HG03045 (cell line): ENCODE data around the gene CDC34.
"Not testable (repeated sequence)": the region's sequence is repeated elsewhere in the genome, so short reads cannot be mapped to it uniquely, and the experiment has no call there.

Source experiments
- ATAC-seq: cut with Tn5 transposase; IDR thresholded peaks from one replicate; pipeline ENCODE4 v1.9.1; 2021; ENCODE audit warnings: mild to moderate bottlenecking, moderate library complexity; ENCODE audit not compliant: unreplicated experiment

The CDC34 gene

DNA sequence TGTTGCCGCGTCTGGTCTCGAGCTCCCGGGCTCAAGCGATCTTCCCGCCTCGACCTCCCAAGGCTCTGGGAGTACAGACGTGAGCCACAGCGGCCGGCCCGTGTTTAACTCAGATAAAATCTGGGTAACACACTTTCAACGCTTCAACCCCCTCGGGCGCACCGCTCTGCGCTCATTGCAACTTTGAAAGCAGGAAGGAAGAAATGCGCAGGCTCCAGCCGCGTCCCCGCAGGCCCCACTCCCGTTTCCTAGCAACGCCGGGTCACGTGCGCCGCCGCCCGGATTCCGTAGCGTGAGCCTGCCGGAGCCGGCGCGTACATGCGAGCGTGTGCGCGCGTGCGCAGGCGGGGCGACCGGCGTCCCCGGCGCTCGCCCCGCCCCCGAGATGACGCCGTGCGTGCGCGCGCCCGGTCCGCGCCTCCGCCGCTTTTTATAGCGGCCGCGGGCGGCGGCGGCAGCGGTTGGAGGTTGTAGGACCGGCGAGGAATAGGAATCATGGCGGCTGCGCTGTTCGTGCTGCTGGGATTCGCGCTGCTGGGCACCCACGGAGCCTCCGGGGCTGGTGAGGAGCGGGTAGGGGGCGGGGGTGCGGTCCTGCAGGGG is 40.7 kb downstream of the CDC34 start, which contains the start of gene BSG:
Gene BSG (plus strand): TSS at position 457 of the 603 bp plus-strand sequence. CDS start 39 bp downstream, at position 496.
- peak; percentile 67 for ATAC-seq

DNA sequence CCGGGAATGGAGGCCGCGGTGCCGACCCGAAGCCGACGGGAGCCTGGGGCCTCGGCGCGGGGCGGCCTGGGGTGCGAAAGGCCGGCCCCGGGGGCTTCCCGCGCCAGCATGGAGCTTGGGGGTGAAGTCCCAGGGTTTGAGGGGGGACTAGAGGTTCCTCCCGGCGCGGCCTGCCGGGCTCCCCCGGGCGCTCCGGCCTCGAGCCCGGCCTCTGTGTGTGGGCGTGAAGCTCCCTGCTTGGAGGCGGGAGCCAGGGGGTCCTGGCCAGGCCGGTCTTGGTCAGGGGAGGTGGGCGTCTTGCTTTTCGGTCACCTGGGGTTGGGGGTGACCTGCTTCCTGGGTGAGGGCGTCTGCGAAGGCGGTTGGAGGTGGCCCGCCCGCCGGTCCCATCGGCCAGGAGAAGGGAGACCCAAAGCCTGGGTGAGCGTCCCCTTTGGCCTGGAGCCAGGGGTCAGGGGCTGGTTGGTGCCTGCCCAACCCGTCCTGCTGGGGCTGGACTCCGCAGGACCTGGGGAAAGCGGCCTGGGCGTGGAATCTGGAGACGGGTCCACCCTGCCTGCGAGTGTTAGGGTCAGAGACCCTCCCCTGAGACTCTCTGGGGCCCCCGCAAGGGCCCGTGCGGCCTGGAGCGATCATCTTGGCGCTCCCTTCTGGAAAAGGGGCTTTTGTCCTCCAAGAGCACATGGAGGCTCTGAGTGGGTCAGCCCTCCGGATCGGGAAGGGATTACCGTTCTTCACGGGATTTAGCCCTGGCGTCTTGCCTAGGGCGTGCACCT is 41.4 kb downstream of the CDC34 start:
- peak; percentile 3 for ATAC-seq

DNA sequence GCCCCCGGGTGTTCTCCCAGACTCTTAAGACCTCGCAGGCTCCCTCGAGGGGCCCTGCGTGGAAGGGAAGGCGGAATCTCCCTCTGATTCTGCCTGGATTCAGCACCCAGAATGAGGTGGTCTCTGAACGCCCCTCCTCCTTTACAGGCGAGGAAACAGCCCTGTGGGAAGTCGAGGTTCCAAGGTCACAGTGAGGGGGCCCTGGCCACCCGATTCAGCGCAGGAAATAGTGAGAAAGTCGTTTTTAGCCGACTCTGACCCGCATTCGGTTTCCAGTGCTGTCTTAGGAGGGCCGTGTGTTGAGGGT is 41.9 kb downstream of the CDC34 start:
- no peak for ATAC-seq

DNA sequence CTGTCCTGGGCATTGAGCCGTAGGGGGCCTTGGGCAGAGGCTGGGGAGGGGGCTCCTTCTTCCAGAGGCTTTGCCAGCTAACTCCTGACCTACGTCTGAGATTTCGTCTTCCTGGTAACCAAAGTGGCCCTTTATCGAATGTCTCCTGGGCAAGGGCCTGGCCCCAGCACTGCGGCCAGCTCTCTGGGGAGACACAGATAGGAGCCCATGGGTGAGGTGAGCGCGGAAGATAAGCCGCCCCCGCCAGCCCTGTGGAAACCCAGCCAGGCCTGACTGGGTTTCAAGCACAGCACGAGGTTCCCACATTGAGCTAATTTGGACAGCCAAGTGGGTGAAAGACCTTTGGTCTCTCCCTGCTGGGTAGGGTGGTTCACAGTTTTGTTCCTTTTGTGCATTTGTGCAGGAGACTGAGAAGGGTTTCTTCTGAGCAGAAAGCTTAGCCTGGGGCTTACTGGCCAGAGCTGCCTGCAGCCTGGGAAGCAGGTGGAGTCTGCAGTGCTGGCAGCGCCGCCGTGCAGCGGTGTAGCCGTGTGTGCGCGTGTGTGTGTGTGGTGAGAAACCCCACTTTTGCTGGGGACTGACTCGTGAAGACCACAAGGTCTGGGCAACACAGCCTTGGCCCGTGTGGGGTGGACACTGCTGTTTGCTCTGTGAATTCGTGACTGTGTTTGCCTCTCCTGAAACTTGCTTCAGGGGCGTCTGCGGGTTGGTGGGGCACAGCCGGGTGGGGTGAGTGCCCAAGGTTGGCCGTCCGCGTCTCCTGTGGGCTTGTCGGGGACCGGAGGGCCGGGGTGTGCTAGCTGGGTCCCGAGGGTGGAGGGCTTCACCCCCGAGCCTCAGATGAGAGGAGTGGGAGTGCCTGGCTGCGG is 43.3 kb downstream of the CDC34 start:
- ATAC-seq: no peak

DNA sequence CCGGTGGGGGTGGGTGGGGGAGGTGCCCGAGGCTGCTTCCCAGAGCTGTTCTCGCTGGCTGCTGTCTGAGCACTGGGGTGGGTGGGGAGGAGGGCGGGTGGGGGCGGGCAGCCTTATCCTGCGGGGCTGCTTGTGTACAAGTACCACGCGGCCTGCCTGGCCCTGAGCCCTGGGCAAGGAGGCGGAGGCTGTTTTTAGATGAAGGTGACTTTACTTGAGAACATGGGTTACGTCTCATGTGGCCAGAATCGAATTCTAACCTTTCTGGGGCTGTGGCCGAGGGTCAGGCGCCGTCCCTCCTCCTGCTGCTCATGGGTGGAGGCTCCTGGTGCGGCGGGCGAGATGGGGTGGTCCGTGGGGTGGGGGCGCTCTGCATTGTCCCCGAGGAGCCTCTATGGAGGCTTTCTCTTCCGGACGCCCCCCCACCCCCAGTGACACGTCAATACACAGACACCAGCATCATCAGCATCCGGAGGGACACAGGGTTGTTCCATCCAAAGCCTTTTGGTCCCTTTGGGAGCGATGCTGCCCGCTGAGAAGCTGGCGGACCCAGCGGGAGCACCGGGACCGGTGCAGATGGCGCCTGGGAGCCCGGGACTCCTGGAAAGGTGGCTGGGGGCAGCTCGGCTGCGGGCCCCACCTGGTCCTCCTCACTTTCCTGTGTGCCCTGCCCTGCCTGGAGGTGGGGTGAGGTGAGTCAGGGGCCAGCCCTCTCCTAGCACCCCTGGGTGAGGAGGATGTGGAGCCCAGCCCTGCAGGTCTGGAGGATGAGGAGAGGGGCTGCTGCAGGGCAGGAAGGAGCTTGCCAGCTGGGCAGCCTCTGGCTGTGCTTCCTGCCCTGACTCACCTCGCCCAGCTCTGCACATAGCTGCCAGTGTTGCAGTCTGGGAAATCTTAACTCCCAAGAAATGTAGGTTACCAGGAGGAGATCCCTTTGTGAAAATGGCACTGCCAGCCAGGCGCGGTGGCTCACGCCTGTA is 44.3 kb downstream of the CDC34 start:
- ATAC-seq: no peak

DNA sequence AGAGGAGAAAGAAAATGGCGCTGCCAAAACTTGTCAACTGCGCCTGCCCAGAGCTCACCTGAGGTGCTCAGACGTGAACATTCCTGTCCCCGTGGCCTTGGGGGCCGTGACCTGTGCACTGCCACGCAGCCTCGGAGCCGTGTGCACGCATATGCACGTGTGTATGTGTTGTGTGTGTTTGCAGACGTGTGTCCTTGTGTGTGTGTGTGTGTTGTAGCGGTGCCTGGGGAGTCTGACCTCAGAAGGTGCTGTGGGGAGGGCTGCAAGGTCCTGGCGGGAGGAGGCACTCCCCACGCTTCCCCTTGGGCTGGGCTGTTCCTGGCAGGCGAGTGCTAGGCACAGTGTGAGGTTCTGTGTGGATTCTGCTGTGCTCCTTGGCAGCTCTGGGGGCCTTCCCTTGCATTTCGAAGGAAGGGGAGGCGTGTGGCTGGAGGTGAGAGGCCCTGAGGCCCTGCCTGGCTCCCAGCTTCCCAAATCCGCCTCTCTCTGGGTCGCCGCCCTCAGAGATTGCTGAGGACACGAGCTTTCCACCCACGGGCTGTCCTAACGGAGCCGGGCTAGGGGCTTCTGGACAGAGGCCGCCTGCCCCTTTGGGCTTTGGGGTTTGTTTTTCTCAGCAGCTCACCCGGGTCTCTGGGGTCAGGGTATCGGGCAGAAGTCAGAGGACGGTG is 45.3 kb downstream of the CDC34 start:
- ATAC-seq: no peak

DNA sequence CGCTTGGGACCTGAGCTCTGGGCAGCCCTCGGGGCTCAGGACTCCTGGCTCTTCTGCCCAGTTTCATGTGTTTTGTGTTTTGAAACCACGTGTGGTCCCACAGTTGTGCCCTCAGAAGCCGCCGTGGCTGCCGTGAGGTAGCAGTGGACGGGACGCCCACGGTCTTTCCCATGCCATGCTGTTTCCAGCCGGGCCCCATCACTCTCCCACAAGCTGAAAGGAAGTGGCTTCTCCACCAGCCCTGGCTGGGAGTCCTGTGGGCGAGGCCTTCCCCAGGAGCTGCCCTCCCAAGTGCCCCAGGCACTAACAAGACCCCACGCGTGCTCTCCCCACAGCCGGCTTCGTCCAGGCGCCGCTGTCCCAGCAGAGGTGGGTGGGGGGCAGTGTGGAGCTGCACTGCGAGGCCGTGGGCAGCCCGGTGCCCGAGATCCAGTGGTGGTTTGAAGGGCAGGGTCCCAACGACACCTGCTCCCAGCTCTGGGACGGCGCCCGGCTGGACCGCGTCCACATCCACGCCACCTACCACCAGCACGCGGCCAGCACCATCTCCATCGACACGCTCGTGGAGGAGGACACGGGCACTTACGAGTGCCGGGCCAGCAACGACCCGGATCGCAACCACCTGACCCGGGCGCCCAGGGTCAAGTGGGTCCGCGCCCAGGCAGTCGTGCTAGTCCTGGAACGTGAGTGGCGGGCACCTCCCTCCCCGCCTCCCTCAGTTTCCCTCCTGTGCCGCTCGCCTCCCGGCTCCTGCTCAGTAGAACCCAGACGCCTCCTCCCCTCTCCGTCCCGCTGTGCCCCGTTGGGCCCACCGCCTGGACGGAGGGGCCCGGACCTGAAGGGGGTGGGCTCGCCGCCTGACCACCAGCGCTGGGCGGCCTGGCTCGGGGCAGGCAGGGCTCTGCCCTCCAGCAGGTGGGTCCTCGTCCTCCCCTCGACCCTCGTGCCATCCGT is 46.2 kb downstream of the CDC34 start:
- ATAC-seq: no peak

DNA sequence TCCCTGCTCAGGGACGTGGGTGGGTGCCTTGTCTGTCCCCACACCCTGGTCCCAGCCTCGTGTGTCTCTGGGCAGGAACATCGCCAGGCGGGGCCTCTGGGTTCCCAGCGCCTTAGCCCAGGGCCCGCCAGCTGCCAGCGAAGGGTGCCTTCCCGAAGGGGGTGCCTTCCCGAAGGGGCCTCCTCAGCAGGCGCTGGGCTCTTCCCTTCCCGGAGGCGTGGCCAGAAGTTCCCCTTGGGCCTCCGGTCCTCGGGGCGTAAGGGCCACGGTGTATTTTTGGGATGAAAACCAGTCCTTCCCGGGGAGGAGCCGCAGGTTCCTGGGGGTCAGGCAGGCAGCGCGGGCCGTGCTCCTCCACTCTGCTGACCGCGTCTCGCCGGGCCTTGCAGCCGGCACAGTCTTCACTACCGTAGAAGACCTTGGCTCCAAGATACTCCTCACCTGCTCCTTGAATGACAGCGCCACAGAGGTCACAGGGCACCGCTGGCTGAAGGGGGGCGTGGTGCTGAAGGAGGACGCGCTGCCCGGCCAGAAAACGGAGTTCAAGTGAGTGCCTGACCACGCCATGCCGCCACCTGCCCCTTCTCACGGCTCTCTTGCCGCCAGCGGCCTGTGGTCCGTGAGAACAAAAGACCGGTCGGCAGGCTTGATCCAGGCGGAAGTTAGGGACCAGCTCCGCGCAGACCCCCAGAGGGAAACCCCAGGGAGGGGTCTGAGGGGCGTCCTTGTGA is 47.7 kb downstream of the CDC34 start:
- ATAC-seq: no peak

DNA sequence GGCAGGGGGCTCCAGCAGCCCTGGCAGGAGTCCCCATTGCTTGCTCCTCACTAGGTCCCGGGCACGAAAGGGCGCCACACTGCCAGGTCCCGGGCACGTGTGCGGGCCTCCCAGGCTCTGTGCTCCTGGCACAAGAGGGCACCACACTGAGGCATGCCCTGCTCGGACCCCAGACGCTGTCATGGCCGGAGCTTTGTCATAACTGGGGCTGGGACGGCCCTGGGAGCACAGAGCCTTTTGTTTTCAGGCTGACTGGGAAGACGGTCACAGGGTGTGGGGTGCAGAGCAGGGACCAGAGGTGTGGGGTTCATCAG is 48.2 kb downstream of the CDC34 start:
- ATAC-seq: no peak

DNA sequence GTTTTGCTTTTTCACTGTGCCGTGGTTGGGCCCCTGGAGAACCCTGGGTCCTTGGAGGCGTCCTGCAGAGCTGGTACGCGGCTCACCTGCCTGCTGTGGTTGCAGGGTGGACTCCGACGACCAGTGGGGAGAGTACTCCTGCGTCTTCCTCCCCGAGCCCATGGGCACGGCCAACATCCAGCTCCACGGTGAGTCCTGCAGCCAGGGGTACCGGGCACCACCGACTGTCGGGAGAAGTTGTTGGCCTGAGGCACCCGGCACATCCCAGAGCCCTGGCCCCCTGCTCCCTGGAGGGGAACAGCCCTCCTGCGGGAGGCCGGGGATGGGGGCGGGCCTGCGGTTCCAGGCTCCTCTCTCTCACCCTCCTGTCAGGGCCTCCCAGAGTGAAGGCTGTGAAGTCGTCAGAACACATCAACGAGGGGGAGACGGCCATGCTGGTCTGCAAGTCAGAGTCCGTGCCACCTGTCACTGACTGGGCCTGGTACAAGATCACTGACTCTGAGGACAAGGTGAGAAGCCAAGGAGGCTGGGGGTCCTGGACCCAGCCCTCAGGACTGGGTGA is 48.8 kb downstream of the CDC34 start:
- no peak for ATAC-seq

DNA sequence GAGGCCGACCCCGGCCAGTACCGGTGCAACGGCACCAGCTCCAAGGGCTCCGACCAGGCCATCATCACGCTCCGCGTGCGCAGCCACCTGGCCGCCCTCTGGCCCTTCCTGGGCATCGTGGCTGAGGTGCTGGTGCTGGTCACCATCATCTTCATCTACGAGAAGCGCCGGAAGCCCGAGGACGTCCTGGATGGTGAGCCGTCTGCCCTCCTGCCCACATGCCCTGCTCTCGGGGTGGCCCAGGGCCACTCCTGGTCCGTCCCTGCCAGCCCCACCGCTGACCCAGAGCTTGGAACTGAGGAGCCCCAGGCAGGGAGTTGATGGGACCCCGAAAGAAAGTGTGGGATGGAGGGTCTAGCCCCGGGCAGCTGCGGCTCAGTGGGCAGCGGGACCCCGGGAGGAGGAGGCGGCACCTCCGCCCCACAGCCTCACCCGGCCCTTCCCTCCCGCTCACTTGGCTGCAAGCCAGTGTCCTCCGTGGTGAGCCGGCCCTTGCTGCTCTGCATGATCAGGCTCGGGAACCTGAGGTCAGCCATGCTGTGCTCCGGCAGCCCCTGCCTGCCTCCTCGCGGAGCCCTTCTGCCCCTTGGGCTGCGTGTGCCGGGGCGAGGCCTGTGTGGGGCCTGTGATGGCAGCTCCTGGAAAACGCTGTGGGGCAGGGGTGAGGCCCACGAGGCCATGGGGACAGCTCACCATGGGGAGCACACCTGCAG is 50.0 kb downstream of the CDC34 start:
- no peak for ATAC-seq

DNA sequence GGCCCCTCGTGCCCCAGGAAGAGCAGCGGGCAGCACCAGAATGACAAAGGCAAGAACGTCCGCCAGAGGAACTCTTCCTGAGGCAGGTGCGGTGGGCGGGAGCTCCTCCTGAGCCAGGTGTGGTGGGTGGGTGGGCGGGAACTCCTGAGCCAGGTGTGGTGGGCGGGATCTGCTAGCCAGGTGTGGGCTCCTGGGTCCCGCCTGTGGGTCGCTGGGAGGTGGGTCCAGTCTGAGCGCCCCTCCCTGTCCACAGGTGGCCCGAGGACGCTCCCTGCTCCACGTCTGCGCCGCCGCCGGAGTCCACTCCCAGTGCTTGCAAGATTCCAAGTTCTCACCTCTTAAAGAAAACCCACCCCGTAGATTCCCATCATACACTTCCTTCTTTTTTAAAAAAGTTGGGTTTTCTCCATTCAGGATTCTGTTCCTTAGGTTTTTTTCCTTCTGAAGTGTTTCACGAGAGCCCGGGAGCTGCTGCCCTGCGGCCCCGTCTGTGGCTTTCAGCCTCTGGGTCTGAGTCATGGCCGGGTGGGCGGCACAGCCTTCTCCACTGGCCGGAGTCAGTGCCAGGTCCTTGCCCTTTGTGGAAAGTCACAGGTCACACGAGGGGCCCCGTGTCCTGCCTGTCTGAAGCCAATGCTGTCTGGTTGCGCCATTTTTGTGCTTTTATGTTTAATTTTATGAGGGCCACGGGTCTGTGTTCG is 51.1 kb downstream of the CDC34 start:
- no peak for ATAC-seq

DNA sequence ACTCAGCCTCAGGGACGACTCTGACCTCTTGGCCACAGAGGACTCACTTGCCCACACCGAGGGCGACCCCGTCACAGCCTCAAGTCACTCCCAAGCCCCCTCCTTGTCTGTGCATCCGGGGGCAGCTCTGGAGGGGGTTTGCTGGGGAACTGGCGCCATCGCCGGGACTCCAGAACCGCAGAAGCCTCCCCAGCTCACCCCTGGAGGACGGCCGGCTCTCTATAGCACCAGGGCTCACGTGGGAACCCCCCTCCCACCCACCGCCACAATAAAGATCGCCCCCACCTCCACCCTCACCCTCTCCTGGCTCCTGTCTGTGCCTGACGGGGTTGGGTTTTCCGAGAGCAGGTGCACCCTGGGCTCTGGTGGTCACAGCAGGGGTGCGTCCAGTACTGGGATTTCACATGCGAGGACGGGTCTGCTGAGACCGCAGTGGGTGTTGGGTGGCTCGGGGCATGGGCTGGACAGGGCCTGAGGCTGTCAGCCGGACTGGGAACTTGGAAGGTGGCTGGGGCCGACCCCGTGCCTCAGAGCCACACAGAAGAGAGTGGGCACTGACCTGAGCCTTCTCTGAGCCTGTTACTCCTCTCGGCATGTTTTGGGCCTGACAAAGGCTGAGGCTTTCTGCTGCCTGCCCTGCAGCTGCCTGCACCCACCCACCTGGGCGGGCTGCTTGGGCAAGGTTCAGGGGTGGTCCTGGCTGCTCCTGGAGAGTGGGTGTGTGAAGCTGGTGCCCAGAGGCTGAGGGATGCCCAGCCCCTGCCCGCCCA is 51.8 kb downstream of the CDC34 start:
- ATAC-seq: no peak

DNA sequence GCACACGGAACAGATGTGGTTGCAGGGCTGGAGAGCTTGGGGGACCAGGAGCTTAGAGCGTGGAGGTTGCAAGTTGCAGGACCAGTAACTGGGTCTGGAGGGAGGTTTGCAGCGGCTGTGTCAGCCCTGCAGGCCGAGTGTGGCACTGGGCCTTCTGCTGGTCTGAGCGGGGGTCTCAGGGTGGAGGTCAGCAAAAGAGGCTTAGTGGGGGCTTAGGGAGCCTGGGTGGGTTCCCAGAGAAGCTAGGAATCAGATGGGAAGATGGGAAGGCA is 52.3 kb downstream of the CDC34 start:
- no peak for ATAC-seq

DNA sequence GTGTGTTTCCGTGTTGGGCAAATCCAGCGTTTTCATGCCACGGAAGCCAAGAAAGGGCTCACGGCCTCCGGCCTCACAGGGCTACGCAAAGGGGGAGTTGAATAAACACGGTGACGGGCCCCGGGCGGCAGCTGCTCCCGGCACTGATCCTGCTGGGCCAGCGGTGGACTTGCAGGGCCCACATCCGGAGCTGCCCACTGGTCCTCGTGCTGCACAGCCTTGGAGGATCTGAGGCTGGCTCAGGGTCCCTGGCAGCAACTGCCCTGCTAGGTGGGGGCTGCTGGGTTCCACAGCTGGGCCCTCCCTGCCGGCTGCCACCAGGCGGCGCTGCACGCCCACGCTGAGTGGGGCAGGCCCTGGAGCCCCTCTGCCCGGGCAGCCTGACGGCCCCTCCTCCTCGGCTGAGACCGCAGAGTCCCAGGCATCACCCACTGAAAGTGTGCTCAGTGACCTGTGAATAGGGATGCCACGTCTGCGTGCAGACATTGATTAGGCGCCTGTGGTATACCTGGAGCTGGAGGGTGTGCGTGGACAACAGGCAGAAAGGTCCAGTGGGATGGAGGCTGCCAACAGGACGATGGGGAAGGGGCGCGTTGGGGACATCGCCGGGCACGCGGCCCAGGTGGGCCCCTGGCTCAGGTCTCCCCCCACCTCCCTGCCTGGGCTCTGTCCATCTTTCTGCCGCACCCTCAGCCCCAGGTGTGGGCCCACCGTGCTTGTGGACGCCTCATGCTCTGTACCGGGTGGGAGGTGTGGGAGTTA is 52.9 kb downstream of the CDC34 start:
- ATAC-seq: no peak

DNA sequence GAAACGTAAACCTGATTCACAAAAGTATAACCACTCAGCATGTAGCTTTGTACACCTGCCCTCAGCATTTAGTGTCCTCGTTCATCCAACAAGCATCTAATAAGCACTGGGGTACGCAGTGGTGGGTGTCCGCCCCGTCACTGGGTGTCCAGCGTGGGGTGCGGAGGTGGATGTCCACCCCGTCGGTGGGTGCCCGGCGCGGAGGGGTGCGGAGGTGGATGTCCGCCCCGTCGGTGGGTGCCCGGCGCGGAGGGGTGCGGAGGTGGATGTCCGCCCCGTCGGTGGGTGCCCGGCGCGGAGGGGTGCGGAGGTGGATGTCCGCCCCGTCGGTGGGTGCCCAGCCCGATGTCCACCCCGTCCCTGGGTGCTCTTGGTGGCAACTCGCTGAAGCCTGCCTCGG is 53.6 kb downstream of the CDC34 start:
- ATAC-seq: not testable (repeated sequence)
